HG02885 (cell line): ENCODE measurements around the gene BLOC1S3.

Experiments
- ATAC-seq: cut with Tn5 transposase; IDR thresholded peaks from one replicate; pipeline ENCODE4 v1.9.1; 2021; ENCODE audit warnings: mild to moderate bottlenecking; ENCODE audit not compliant: unreplicated experiment, poor library complexity

Gene BLOC1S3

GRCh38 chr19:45145270-45146189, 33.1 kb upstream of the BLOC1S3 start:
- no peak for ATAC-seq

- no peak for ATAC-seq
Measured at GRCh38 chr19:45146251-45146650, 32.3 kb upstream of the BLOC1S3 start.

- no peak for ATAC-seq
Measured at GRCh38 chr19:45146741-45147205, 31.8 kb upstream of the BLOC1S3 start.

- no peak for ATAC-seq
Measured at GRCh38 chr19:45147835-45148676, 30.5 kb upstream of the BLOC1S3 start.

- ATAC-seq = no peak
Measured at GRCh38 chr19:45149129-45149528, 29.5 kb upstream of the BLOC1S3 start.

- ATAC-seq = no peak
Measured at GRCh38 chr19:45150180-45150579, 28.4 kb upstream of the BLOC1S3 start.

GRCh38 chr19:45150751-45151281, 27.8 kb upstream of the BLOC1S3 start:
- ATAC-seq = no peak

- ATAC-seq = no peak
Measured at GRCh38 chr19:45151320-45151719, 27.3 kb upstream of the BLOC1S3 start.

- ATAC-seq = no peak
Measured at GRCh38 chr19:45151821-45152503, 26.6 kb upstream of the BLOC1S3 start.

- no peak for ATAC-seq
Measured at GRCh38 chr19:45152504-45153338, 25.9 kb upstream of the BLOC1S3 start.

- no peak for ATAC-seq
Measured at GRCh38 chr19:45153339-45154063, 25.1 kb upstream of the BLOC1S3 start.

- no peak for ATAC-seq
Measured at GRCh38 chr19:45154064-45154827, 24.3 kb upstream of the BLOC1S3 start.

- no peak for ATAC-seq
Measured at GRCh38 chr19:45156011-45156630, 22.5 kb upstream of the BLOC1S3 start.

- no peak for ATAC-seq
Measured at GRCh38 chr19:45156751-45157150, 21.8 kb upstream of the BLOC1S3 start.

- no peak for ATAC-seq
Measured at GRCh38 chr19:45158503-45159209, 19.9 kb upstream of the BLOC1S3 start.

GRCh38 chr19:45159210-45159970, 19.2 kb upstream of the BLOC1S3 start:
- ATAC-seq = no peak
